Ishikawa (cell line): ENCODE results near the gene TC2N.

ENCODE experiments used
- CEBPB ChIP-seq: IDR thresholded peaks from 2 replicates; pipeline ENCODE4 v1.6.1; 2012
- CREB1 ChIP-seq: IDR thresholded peaks from 2 replicates; pipeline ENCODE4 v1.6.1; 2012; ENCODE audit warnings: low read depth
- EGR1 ChIP-seq: IDR thresholded peaks from 2 replicates; pipeline ENCODE4 v1.6.1; 2012
- EP300 ChIP-seq: IDR thresholded peaks from 2 replicates; pipeline ENCODE4 v1.6.1; 2012; ENCODE audit warnings: borderline replicate concordance
- FOXM1 ChIP-seq: IDR thresholded peaks from 2 replicates; pipeline ENCODE4 v1.6.1; 2012; ENCODE audit warnings: low read depth, borderline replicate concordance
- NFIC ChIP-seq: IDR thresholded peaks from 2 replicates; pipeline ENCODE4 v1.6.1; 2012
- RAD21 ChIP-seq: IDR thresholded peaks from 2 replicates; pipeline ENCODE4 v1.6.1; 2012; ENCODE audit warnings: low read depth
- TAF1 ChIP-seq: IDR thresholded peaks from 2 replicates; pipeline ENCODE4 v1.6.1; 2012; ENCODE audit warnings: low read depth, mild to moderate bottlenecking
- TCF12 ChIP-seq: IDR thresholded peaks from 2 replicates; pipeline ENCODE4 v1.6.1; 2012; ENCODE audit warnings: low read depth
- TEAD4 ChIP-seq: IDR thresholded peaks from 2 replicates; pipeline ENCODE4 v1.6.1; 2012
- USF1 ChIP-seq: IDR thresholded peaks from 2 replicates; pipeline ENCODE4 v1.6.1; 2012
- YY1 ChIP-seq: IDR thresholded peaks from 2 replicates; pipeline ENCODE4 v1.6.1; 2012; ENCODE audit warnings: low read depth
- ZBTB7A ChIP-seq: IDR thresholded peaks from 2 replicates; pipeline ENCODE4 v1.6.1; 2012; ENCODE audit warnings: low read depth
- TF ChIP-seq, protein P1 (sequence below): IDR thresholded peaks from 2 replicates; pipeline ENCODE4 v1.6.1; 2012; ENCODE audit warnings: low read depth, mild to moderate bottlenecking
- TF ChIP-seq, protein P2 (sequence below): IDR thresholded peaks from 2 replicates; pipeline ENCODE4 v1.6.1; 2012

Gene TC2N

GRCh38 chr14:91810699-91811098 lies 56.6 kb downstream of the TC2N start:
- TF ChIP-seq NFIC (no peak), YY1 (no peak), CEBPB (no peak), TEAD4 (no peak), TAF1 (no peak)
- TF ChIP-seq, protein P1, sequence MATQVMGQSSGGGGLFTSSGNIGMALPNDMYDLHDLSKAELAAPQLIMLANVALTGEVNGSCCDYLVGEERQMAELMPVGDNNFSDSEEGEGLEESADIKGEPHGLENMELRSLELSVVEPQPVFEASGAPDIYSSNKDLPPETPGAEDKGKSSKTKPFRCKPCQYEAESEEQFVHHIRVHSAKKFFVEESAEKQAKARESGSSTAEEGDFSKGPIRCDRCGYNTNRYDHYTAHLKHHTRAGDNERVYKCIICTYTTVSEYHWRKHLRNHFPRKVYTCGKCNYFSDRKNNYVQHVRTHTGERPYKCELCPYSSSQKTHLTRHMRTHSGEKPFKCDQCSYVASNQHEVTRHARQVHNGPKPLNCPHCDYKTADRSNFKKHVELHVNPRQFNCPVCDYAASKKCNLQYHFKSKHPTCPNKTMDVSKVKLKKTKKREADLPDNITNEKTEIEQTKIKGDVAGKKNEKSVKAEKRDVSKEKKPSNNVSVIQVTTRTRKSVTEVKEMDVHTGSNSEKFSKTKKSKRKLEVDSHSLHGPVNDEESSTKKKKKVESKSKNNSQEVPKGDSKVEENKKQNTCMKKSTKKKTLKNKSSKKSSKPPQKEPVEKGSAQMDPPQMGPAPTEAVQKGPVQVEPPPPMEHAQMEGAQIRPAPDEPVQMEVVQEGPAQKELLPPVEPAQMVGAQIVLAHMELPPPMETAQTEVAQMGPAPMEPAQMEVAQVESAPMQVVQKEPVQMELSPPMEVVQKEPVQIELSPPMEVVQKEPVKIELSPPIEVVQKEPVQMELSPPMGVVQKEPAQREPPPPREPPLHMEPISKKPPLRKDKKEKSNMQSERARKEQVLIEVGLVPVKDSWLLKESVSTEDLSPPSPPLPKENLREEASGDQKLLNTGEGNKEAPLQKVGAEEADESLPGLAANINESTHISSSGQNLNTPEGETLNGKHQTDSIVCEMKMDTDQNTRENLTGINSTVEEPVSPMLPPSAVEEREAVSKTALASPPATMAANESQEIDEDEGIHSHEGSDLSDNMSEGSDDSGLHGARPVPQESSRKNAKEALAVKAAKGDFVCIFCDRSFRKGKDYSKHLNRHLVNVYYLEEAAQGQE: no peak

- TF ChIP-seq USF1: no peak
- no peak for TF ChIP-seq CREB1
- TF ChIP-seq TCF12: no peak
Measured at GRCh38 chr14:91806716-91807115, 60.6 kb downstream of the TC2N start.

DNA sequence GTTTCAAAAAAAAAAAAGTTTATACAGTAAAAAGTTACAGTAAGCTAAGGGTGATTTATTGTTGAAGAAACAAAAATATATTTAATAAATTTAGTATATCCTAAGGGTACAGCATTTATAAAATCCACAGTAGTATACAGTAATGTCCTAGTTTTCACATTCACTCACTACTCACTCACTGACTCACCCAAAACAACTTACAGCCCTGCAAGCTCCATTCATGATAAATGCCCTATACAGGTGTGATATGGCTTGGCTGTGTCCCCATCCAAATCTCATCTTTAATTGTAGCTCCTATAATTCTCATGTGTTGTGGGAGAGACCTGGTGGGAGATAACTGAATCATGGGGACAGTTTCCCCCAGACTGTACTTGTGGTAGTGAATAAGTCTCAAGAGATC lies 61.7 kb downstream of the TC2N start:
- TF ChIP-seq TAF1: no peak
- no peak for TF ChIP-seq YY1
- TF ChIP-seq, protein P2, sequence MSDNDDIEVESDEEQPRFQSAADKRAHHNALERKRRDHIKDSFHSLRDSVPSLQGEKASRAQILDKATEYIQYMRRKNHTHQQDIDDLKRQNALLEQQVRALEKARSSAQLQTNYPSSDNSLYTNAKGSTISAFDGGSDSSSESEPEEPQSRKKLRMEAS: no peak
- no peak for TF ChIP-seq FOXM1
- no peak for TF ChIP-seq USF1
- no peak for TF ChIP-seq EP300
- TF ChIP-seq CREB1: no peak
- TF ChIP-seq NFIC: no peak
- no peak for TF ChIP-seq ZBTB7A
- no peak for TF ChIP-seq EGR1
- TF ChIP-seq TCF12: no peak
- TF ChIP-seq RAD21: no peak
- TF ChIP-seq TEAD4: no peak
- no peak for TF ChIP-seq CEBPB
- TF ChIP-seq, protein P1: no peak

- TF ChIP-seq CREB1 (no peak), RAD21 (no peak)
Measured at GRCh38 chr14:91801358-91801757, 66.0 kb downstream of the TC2N start.

DNA sequence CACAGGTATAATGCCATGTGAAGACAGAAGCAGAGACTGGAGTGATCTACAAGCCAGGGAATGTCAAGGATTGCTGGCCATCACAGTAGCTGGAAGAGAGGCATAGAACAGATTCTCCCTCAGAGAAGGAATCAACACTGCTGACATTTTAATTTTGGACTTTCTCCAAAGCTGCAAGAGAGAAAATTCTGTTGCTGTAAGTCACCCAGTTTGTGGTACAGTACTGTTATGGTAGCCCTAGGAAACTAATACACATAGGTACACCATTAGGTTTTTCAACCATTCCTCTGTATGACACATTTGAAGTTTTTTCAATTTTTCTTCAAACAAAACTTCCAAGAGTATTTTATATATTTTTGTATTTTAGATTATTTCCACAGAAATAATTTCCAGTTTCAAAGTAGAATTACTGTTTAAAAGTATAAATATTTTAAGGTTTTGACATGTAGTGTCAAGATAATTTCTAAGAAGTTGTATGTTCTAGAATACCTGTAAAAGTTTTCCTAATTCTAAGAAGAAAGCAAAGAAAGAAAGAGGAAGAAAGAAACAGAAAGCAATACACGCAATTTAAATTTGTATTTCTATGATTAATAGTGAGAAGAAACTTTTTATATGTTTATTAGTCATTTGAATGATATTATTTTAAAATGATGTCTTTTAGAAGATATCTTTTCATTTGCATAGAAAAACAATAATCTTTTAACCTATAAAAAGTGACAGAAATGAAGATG lies 70.6 kb downstream of the TC2N start:
- TF ChIP-seq YY1: no peak

DNA sequence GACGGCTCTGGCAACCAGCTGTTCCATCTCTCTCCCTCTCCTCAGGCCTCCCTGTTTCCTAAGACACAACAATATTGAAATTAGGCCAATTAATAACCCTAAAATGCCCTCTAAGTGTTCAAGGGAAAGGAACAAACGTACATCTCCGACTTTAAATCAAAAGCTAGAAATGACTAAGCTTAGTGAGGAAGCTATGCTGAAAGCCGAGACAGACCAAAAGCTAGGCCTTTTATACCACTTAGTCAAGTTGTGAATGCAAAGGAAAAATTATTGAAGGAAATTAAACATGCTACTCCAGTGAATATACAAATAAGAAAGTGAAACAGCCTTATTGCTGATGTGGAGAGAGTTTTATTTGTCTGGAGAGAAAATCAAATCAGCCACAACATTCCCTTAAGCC lies 73.6 kb downstream of the TC2N start:
- TF ChIP-seq FOXM1: no peak
- TF ChIP-seq, protein P1: no peak
- no peak for TF ChIP-seq TCF12
- no peak for TF ChIP-seq RAD21
- TF ChIP-seq EGR1: no peak
- TF ChIP-seq TAF1: no peak
- no peak for TF ChIP-seq YY1
- TF ChIP-seq, protein P2: no peak
- no peak for TF ChIP-seq TEAD4
